Gastrocnemius medialis (tissue), 4 donors: ENCODE data around the gene CPEB3. TPM values are rescaled to one million over a fixed set of nuclear protein-coding genes. Genes with fewer than 3 reads are reported as not detected.

Source experiments
- ATAC-seq, 2 donors: fragments of 150-250 bp; one replicate each; pipeline ENCODE4 v1.9.1; 2016
- DNase-seq, 2 donors: peaks; one replicate each; pipeline ENCODE4 v3.0.0-alpha.2; 2019
- H3K27ac ChIP-seq, 4 donors: fragments of 200-600 bp; sonication (generic); 1 replicate in 1 of 4; 2 replicates in 3 of 4; pipeline ENCODE4 v1.5.1; 2016 to 2018; ENCODE audit warnings: mild to moderate bottlenecking in 2 of 4, moderate library complexity in 1 of 4
- H3K27me3 ChIP-seq, 3 donors: fragments of 200-600 bp; sonication (generic) in 2 of 3; 1 replicate in 1 of 3; 2 replicates in 2 of 3; pipeline versions ENCODE4 v1.5.1 to v1.6.0; 2016 to 2019; ENCODE audit warnings: mild to moderate bottlenecking in 1 of 3, moderate library complexity in 1 of 3
- H3K36me3 ChIP-seq, 2 donors: fragments of 200-600 bp; sonication (generic) in 1 of 2; one replicate each; pipeline ENCODE4 v1.5.1; 2017 to 2018
- H3K4me1 ChIP-seq, 2 donors: fragments of 200-600 bp; sonication (generic) in 1 of 2; one replicate each; pipeline ENCODE4 v1.5.1; 2016 to 2017; ENCODE audit warnings: mild to moderate bottlenecking in 2 of 2
- H3K4me3 ChIP-seq, 4 donors: fragments of 200-600 bp; sonication (generic) in 3 of 4; 1 replicate in 1 of 4; 2 replicates in 3 of 4; pipeline ENCODE4 v1.5.1; 2016 to 2019; ENCODE audit warnings: mild to moderate bottlenecking in 2 of 4
- H3K9me3 ChIP-seq, 3 donors: fragments of 200-600 bp; sonication (generic) in 2 of 3; 1 replicate in 1 of 3; 2 replicates in 2 of 3; pipeline ENCODE4 v1.5.1; 2016 to 2019
- CTCF ChIP-seq, 5 experiments: fragments of 450-650 bp in 3 of 5; fragments of 200-600 bp in 2 of 5; sonication (generic) in 2 of 5; IDR thresholded peaks in 4 of 5; conservative IDR thresholded peaks in 1 of 5; 1 replicate in 4 of 5; 2 replicates in 1 of 5; pipeline ENCODE4 v1.5.1; 2016 to 2019; ENCODE audit warnings: antibody characterized with exemption in 5 of 5, mild to moderate bottlenecking in 3 of 5, moderate library complexity in 3 of 5
- POLR2A ChIP-seq, 2 donors: fragments of 450-650 bp; IDR thresholded peaks; one replicate each; pipeline ENCODE4 v1.6.1; 2017; ENCODE audit warnings: antibody characterized with exemption in 2 of 2, mild to moderate bottlenecking in 2 of 2, moderate library complexity in 2 of 2
- in situ Hi-C, 4 donors: fragments of 200-750 bp; cut with MboI; loops; one replicate each; pipeline versions ENCODE4 v1.15.0 to v1.8.0; 2017; ENCODE audit warnings: low sequenced_read_pairs in 4 of 4
- intact Hi-C: fragments of 100-400 bp; cut with DNase I; formaldehyde crosslinking; loops from one replicate; pipeline ENCODE4 v1.15.1; 2023; ENCODE audit warnings: low total_unique reads
- total RNA-seq, 4 donors: library from RNA; depleted of rRNA; stranded (reverse); fragments of >200 nt; gene quantifications; one replicate each; pipeline versions ENCODE4 v1.1.0 to v1.2.3, GENCODE V29; 2016

Gene CPEB3
- total RNA-seq, 4 donors from 2014 or later, result 14.5 to 22.5 (median 18.0) TPM

- in situ Hi-C loops, result no loop called here
Observed at GRCh38 chr10:92009445-92009844, 281.4 kb downstream of the CPEB3 start.

GRCh38 chr10:92005978-92006377 lies 284.9 kb downstream of the CPEB3 start:
- no peaks in the 10 kb centered on the region for H3K27me3 ChIP-seq
- DNase-seq, result no peak
- TF ChIP-seq POLR2A (IDR thresholded peaks at IDR 0.05) (no peak), CTCF (IDR thresholded peaks at IDR 0.05 in 4 of 5, conservative IDR thresholded peaks at IDR 0.05 in 1 of 5) (no peak)
- ATAC-seq, result no peak
- intact Hi-C loops (no loop called here), in situ Hi-C loops (no loop called here)
- peaks cover 0 to 49% of the 10 kb centered on the region in 2 donors for H3K36me3 ChIP-seq
- H3K4me3 ChIP-seq, result no peak overlapping the region
- no peaks in the 10 kb centered on the region for H3K9me3 ChIP-seq
- no peak overlapping the region for H3K27ac ChIP-seq
- no peaks in the 10 kb centered on the region for H3K4me1 ChIP-seq

More at GRCh38 chr10:92009445-92009844, 281.4 kb downstream of the CPEB3 start:
- TF ChIP-seq CTCF (IDR thresholded peaks at IDR 0.05 in 4 of 5, conservative IDR thresholded peaks at IDR 0.05 in 1 of 5) (no peak), POLR2A (IDR thresholded peaks at IDR 0.05) (no peak)
- H3K9me3 ChIP-seq, result no peaks in the 10 kb centered on the region
- no peak for DNase-seq
- no peaks in the 10 kb centered on the region for H3K27me3 ChIP-seq
- peaks cover 0 to 43% of the 10 kb centered on the region in 2 donors for H3K36me3 ChIP-seq
- intact Hi-C loops, result no loop called here
- no peaks in the 10 kb centered on the region for H3K4me1 ChIP-seq
- H3K4me3 ChIP-seq, result no peak overlapping the region
- ATAC-seq, result no peak
- no peak overlapping the region for H3K27ac ChIP-seq

GRCh38 chr10:92003258-92003657 lies 287.6 kb downstream of the CPEB3 start:
- no peak overlapping the region for H3K4me3 ChIP-seq
- peaks cover 0 to 52% of the 10 kb centered on the region in 2 donors for H3K36me3 ChIP-seq

GRCh38 chr10:92001995-92002394 lies 288.9 kb downstream of the CPEB3 start:
- in situ Hi-C loops (no loop called here), intact Hi-C loops (no loop called here)
- Histone ChIP-seq H3K4me1 (no peaks in the 10 kb centered on the region), H3K36me3 (peaks cover 0 to 60% of the 10 kb centered on the region in 2 donors), H3K27ac (no peak overlapping the region), H3K9me3 (no peaks in the 10 kb centered on the region), H3K27me3 (no peaks in the 10 kb centered on the region), H3K4me3 (no peak overlapping the region)
- no peak for ATAC-seq
- TF ChIP-seq CTCF (IDR thresholded peaks at IDR 0.05 in 4 of 5, conservative IDR thresholded peaks at IDR 0.05 in 1 of 5), result no peak
- no peak for TF ChIP-seq POLR2A (IDR thresholded peaks at IDR 0.05)
- DNase-seq, result no peak

More at GRCh38 chr10:92003258-92003657, 287.6 kb downstream of the CPEB3 start:
- Histone ChIP-seq H3K9me3 (no peaks in the 10 kb centered on the region), H3K27me3 (no peaks in the 10 kb centered on the region), H3K27ac (no peak overlapping the region), H3K4me1 (no peaks in the 10 kb centered on the region)
- TF ChIP-seq CTCF (IDR thresholded peaks at IDR 0.05 in 4 of 5, conservative IDR thresholded peaks at IDR 0.05 in 1 of 5) (no peak), POLR2A (IDR thresholded peaks at IDR 0.05) (no peak)
- DNase-seq (no peak), ATAC-seq (no peak)
- in situ Hi-C loops (no loop called here), intact Hi-C loops (no loop called here)

- H3K9me3 ChIP-seq, result no peaks in the 10 kb centered on the region
- TF ChIP-seq POLR2A (IDR thresholded peaks at IDR 0.05) (no peak), CTCF (IDR thresholded peaks at IDR 0.05 in 4 of 5, conservative IDR thresholded peaks at IDR 0.05 in 1 of 5) (no peak)
- in situ Hi-C loops, result no loop called here
- no peaks in the 10 kb centered on the region for H3K27me3 ChIP-seq
- no peak overlapping the region for H3K4me3 ChIP-seq
- DNase-seq (no peak), ATAC-seq (no peak)
- no peaks in the 10 kb centered on the region for H3K4me1 ChIP-seq
- H3K27ac ChIP-seq, result no peak overlapping the region
- intact Hi-C loops, result no loop called here
- H3K36me3 ChIP-seq, result peaks cover 0 to 64% of the 10 kb centered on the region in 2 donors
Observed at GRCh38 chr10:92001581-92001980, 289.3 kb downstream of the CPEB3 start.
